ENCODE measurements around the gene KLHL42. TPM values are rescaled to one million over a fixed set of nuclear protein-coding genes. Genes with fewer than 3 reads are reported as not detected.

Gene KLHL42
- total RNA-seq, 1 donor from 2014 or later, result 25.0 TPM

- peaks cover under 1% of the 10 kb centered on the region for H3K36me3 ChIP-seq
- no peaks in the 10 kb centered on the region for H3K9me3 ChIP-seq
- no peaks in the 10 kb centered on the region for H3K27me3 ChIP-seq
- no peak for DNase-seq
- no peak overlapping the region for H3K4me3 ChIP-seq
- intact Hi-C loops (cut with DNase I), result no loop called here
- TF ChIP-seq CTCF (IDR thresholded peaks at IDR 0.05), result no peak
- H3K27ac ChIP-seq, result no peak overlapping the region
- H3K4me1 ChIP-seq, result no peaks in the 10 kb centered on the region
- ATAC-seq, result no peak
Observed at GRCh38 chr12:27766587-27766986, 13.4 kb upstream of the KLHL42 start.

GRCh38 chr12:27769142-27769673 lies 10.8 kb upstream of the KLHL42 start:
- TF ChIP-seq CTCF (IDR thresholded peaks at IDR 0.05), result no peak
- Histone ChIP-seq H3K36me3 (no peaks in the 10 kb centered on the region), H3K27ac (no peak overlapping the region), H3K27me3 (no peaks in the 10 kb centered on the region), H3K4me3 (no peak overlapping the region), H3K4me1 (no peaks in the 10 kb centered on the region), H3K9me3 (no peaks in the 10 kb centered on the region)
- intact Hi-C loops (cut with DNase I), result no loop called here
- ATAC-seq (no peak), DNase-seq (no peak)

GRCh38 chr12:27771481-27772327 lies 8.3 kb upstream of the KLHL42 start:
- ATAC-seq, result no peak
- TF ChIP-seq CTCF (IDR thresholded peaks at IDR 0.05), result no peak

GRCh38 chr12:27772328-27773049 lies 7.5 kb upstream of the KLHL42 start:
- H3K9me3 ChIP-seq, result no peaks in the 10 kb centered on the region
- H3K4me3 ChIP-seq, result no peak overlapping the region
- no peaks in the 10 kb centered on the region for H3K27me3 ChIP-seq
- ATAC-seq (no peak), DNase-seq (no peak)
- no peak overlapping the region for H3K27ac ChIP-seq
- no peaks in the 10 kb centered on the region for H3K4me1 ChIP-seq
- H3K36me3 ChIP-seq, result no peaks in the 10 kb centered on the region
- TF ChIP-seq CTCF (IDR thresholded peaks at IDR 0.05), result no peak
- intact Hi-C loops (cut with DNase I), result no loop called here

More at GRCh38 chr12:27771481-27772327, 8.3 kb upstream of the KLHL42 start:
- no peaks in the 10 kb centered on the region for H3K27me3 ChIP-seq
- intact Hi-C loops (cut with DNase I), result no loop called here
- no peak overlapping the region for H3K27ac ChIP-seq
- H3K4me1 ChIP-seq, result no peaks in the 10 kb centered on the region
- DNase-seq, result no peak
- no peak overlapping the region for H3K4me3 ChIP-seq
- no peaks in the 10 kb centered on the region for H3K36me3 ChIP-seq
- no peaks in the 10 kb centered on the region for H3K9me3 ChIP-seq

GRCh38 chr12:27777141-27777540 lies 2.9 kb upstream of the KLHL42 start:
- peaks cover 12% of the 10 kb centered on the region for H3K4me1 ChIP-seq
- no peak overlapping the region for H3K27ac ChIP-seq
- no peak for TF ChIP-seq CTCF (IDR thresholded peaks at IDR 0.05)
- no peak overlapping the region for H3K4me3 ChIP-seq
- DNase-seq (no peak), ATAC-seq (no peak)
- intact Hi-C loops (cut with DNase I), result no loop called here
- H3K27me3 ChIP-seq, result no peaks in the 10 kb centered on the region
- H3K36me3 ChIP-seq, result no peaks in the 10 kb centered on the region
- H3K9me3 ChIP-seq, result no peaks in the 10 kb centered on the region
